GM20000 (cell line): ENCODE data around the gene INTS7.
"Not testable (repeated sequence)": the region's sequence is repeated elsewhere in the genome, so short reads cannot be mapped to it uniquely, and the experiment has no call there.

ENCODE experiments used
- DNase-seq: peaks from one replicate; pipeline ENCODE4 v3.0.0; 2012; ENCODE audit warnings: low spot score
- CTCF ChIP-seq: IDR thresholded peaks from 2 replicates; pipeline ENCODE4 v1.5.1; 2012; ENCODE audit warnings: mild to moderate bottlenecking, control low read depth; ENCODE audit errors: extremely low read depth, missing control alignments

The INTS7 gene

GRCh38 chr1:211973541-211973940 is 61.8 kb downstream of the INTS7 start:
- no peak for DNase-seq
- TF ChIP-seq CTCF: no peak

GRCh38 chr1:211968200-211968834 is 67.0 kb downstream of the INTS7 start:
- TF ChIP-seq CTCF: no peak
- DNase-seq: no peak

GRCh38 chr1:211967704-211968103 is 67.7 kb downstream of the INTS7 start:
- TF ChIP-seq CTCF: no peak
- no peak for DNase-seq

GRCh38 chr1:211965108-211965805 is 70.1 kb downstream of the INTS7 start:
- TF ChIP-seq CTCF: no peak
- no peak for DNase-seq

- no peak for DNase-seq
- no peak for TF ChIP-seq CTCF
Measured at GRCh38 chr1:211959680-211960079, 75.7 kb downstream of the INTS7 start.

GRCh38 chr1:211959221-211959620 is 76.1 kb downstream of the INTS7 start:
- DNase-seq: no peak
- TF ChIP-seq CTCF: no peak

GRCh38 chr1:211954028-211954427 is 81.3 kb downstream of the INTS7 start:
- DNase-seq: not testable (repeated sequence)

GRCh38 chr1:211953543-211953942 is 81.8 kb downstream of the INTS7 start:
- DNase-seq: not testable (repeated sequence)
